DMS 273 (cell line): ENCODE data around the gene STRIP1.

Source experiments
- DNase-seq: peaks from one replicate; lab custom pipeline; 2025; ENCODE audit not compliant: unreplicated experiment; lab: John Stamatoyannopoulos, UW

The STRIP1 gene, protein sequence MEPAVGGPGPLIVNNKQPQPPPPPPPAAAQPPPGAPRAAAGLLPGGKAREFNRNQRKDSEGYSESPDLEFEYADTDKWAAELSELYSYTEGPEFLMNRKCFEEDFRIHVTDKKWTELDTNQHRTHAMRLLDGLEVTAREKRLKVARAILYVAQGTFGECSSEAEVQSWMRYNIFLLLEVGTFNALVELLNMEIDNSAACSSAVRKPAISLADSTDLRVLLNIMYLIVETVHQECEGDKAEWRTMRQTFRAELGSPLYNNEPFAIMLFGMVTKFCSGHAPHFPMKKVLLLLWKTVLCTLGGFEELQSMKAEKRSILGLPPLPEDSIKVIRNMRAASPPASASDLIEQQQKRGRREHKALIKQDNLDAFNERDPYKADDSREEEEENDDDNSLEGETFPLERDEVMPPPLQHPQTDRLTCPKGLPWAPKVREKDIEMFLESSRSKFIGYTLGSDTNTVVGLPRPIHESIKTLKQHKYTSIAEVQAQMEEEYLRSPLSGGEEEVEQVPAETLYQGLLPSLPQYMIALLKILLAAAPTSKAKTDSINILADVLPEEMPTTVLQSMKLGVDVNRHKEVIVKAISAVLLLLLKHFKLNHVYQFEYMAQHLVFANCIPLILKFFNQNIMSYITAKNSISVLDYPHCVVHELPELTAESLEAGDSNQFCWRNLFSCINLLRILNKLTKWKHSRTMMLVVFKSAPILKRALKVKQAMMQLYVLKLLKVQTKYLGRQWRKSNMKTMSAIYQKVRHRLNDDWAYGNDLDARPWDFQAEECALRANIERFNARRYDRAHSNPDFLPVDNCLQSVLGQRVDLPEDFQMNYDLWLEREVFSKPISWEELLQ

GRCh38 chr1:110034451-110035235 lies at the start of gene STRIP1:
TSS of gene STRIP1 (plus strand) at chr1:110034624. CDS start at chr1:110034638, 14 bp downstream.
- peak; percentile 98 for DNase-seq

DNA sequence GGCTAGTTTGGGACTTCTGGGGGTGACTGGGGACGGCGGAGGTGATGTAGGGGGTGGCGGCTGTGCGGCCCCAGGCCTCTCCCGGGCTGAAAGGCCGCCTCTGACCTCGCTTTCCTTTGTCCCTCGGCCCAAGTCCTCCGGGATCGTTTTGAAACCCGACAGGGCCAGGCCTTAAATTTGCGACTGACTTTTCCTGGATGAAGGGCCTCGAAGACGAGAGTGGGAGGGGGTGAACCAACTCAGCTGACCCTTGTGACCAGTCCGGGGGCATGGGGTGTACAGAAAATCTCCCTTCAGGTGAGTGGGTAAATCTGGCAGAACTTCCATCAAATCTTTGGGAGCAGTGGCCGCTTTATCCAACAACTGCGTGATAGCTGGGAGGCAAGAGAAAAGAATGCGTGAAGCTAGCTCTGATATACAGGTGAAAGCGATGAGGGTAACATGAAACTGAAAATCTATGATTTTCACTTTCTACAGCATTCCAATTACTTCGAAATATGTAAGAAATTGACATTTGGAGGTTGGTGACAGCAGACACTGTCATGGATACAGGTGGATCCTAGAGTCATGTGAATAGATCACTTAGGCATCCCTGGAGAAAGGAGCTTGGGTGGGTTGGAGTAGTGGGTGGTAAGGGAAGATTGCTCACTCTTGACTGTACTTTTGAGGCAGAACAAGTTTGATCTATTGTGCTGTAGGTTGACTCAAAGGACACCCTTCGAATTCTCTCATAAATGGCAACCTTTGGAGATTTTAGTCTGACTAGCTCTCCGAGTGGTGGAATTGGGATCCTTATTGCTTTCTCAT lies 49.0 kb upstream of the STRIP1 start:
- peak; percentile 60 for DNase-seq

DNA sequence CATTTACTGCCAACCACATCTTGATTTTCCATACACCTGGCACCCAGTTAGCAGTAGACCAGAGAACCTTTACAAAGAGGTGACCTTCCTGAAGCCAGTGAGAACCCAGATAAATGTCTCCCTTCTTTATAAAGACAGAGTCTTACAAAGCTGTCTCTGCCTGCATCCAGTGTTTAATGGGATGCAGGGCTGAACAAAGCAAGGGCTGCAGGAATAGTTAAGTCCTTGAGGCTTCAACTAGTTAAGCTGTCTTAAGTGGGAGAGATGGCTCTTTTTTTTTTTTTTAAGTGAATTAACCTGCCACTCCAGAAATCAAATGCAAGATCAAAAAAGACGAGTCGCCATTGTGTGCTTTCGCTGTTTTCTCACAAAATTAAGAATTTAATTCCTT lies 48.4 kb upstream of the STRIP1 start:
- DNase-seq, result no peak

DNA sequence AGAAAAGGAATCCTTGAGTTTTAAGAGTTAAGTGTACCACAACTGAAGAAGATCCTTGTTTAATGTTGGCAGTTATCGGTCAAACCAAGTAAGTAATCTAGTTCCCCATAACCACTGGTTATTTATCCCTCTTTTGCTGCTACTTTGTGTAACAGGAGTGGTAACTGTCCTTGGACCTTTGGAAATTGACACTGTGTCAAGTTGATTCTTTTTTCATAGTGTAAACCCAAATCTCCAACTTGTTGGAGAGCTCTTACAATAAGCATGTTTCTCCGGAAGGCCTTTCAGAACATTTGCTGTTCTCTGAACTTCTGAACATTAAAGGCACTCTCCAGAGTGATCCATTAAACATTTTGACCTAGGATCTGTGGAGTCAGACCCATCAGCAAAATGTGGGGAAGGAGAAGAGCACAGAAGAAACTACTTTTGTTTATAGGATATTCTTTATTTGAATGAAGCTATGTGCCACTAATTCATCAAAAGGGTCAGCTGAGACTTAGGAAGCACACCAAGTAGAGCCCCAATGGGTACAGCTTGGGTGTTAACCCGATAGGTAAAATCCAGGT lies 46.0 kb upstream of the STRIP1 start:
- DNase-seq, result no peak

DNA sequence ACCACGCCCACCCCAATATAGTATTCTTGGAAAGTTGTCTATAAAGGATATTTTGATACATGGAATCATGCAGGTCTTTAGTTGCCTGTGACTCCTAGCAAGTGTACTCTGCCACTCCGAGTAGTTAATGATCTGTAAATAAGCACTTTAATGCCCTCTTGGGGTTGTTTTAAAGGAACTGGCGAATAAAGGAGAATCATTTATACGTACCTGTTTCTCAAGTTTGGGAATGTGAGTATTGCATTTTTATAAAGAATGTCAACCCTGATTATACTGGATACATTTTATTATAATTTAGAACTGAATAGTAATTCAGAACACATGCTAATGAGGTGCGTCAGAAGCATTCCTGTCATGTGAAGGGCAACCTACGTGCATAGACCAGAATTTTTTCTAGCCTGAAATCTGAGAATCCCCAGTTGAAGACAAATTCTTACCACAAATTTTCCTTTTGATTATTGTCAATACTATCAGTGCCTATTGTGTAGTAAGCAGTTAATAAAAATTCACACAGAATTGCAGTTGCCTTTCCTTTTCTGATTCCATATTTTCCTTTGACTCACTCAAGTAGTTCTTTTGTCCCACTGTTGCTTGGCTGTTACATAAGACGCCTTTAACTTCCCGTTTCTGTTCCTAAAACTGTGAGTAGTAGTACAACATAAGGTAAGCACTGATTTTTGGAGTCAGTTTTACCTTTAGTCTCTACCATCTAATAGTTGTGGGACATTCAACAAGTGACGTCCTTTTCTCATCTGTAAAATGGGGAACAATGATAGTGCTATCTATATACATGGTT lies 44.7 kb upstream of the STRIP1 start:
- DNase-seq, result no peak

DNA sequence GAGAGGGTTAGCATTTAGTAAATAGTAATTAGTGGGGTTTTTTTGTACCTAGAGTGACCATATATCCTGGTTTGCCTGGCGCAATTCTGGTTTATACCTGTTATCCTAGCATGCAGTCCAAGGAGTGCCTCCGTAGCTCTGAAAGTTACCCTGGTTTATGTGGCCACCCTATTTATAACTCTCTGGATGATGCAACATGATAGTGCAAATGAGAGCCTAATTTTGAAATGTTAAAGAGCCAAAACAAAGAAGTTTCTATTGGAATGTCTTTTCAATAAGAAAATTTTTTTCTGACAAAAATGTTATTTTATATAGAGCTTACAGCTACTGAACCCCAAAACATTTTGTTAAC lies 44.1 kb upstream of the STRIP1 start:
- no peak for DNase-seq

GRCh38 chr1:109991400-109991925 lies 43.0 kb upstream of the STRIP1 start:
- no peak for DNase-seq

- DNase-seq, result peak; percentile 77
Observed at GRCh38 chr1:109993885-109994284, 40.5 kb upstream of the STRIP1 start.

DNA sequence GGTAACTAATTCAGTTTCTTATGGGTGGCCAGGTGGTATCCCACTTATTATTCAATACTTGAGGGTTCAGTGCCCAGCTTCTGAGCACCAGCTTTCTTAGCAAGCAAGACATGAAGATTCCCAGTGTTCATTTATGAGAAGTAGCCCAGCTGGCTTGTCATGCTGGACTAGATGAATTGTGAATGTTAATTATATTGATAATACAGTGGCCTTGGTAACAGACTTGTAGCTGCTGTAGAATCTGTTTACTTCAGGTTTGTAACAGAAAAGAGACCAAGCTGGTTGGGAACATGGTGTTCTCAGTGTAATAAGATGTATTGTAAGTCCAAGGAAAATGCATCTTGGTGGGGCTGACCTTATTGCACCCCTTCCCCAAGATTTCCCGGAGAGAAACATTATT lies 39.8 kb upstream of the STRIP1 start:
- DNase-seq, result peak; percentile 82

GRCh38 chr1:109995536-109995935 lies 38.9 kb upstream of the STRIP1 start:
- DNase-seq, result no peak

GRCh38 chr1:109996476-109996875 lies 37.9 kb upstream of the STRIP1 start:
- no peak for DNase-seq

GRCh38 chr1:109997204-109997866 lies 37.1 kb upstream of the STRIP1 start:
- no peak for DNase-seq

- no peak for DNase-seq
Observed at GRCh38 chr1:109997867-109998229, 36.6 kb upstream of the STRIP1 start.

DNA sequence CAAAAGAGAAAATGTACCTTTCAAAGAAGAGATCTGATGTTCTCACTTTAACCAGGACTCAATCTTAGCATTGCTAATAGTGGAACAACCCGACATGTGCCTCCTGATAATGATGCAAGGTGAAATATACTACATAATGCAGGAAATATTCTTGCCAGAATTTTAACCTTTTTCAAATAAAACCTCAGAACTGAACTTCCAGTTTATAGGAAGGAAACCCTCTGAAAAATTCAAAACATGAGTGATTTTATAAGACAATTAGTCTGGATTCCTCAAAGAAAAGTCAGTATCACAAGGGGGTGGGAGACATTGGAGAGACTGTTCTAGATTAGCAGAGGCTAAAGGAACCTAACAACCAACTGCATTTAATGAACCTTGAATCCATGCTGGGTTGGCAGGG lies 31.7 kb upstream of the STRIP1 start:
- DNase-seq, result no peak

DNA sequence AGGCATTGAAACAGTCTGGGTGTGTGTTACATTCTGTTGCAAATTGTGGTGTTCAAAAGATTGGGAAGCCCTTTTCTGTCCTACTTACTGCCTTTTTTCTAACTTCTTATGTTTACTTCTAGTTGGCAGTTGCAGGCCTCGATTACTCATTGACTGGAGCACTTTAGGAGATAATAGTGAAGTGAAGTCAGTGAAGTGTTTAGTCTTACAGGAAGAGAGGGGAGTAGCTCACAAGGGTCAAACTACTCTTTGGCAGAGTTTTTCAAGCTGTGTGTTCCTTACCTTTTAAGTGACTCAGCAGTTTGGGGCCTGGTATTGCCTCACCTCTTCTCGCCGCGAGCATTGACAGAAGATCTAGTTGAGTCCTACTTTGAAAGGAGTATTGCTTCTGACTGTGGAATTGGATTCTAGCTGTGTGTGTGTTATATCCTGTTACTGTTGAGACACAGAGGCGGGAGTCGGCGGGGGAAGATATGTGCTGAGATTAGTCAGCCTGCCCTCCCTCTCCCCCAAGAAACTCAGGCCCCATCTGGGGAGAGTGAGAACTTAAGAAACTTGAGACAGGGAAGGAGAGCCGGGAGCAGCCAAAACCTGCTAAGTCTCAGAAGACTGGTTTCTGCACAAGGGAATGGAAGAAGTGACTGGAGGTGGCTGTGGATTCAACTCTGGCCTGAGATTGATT lies 30.5 kb upstream of the STRIP1 start:
- DNase-seq, result peak; percentile 79

GRCh38 chr1:110004583-110004982 lies 29.8 kb upstream of the STRIP1 start:
- DNase-seq, result no peak

- no peak for DNase-seq
Observed at GRCh38 chr1:110005971-110006370, 28.5 kb upstream of the STRIP1 start.

- DNase-seq, result no peak
Observed at GRCh38 chr1:110006516-110006915, 27.9 kb upstream of the STRIP1 start.
